ENCODE results near the gene MAP4.
"Not testable (repeated sequence)": the region's sequence is repeated elsewhere in the genome, so short reads cannot be mapped to it uniquely, and the experiment has no call there.

The MAP4 gene

GRCh38 chr3:47841786-47842349 lies 174.3 kb downstream of the MAP4 start:
- no peak for DNase-seq

GRCh38 chr3:47838503-47838902 lies 177.7 kb downstream of the MAP4 start:
- no peak for DNase-seq

DNA sequence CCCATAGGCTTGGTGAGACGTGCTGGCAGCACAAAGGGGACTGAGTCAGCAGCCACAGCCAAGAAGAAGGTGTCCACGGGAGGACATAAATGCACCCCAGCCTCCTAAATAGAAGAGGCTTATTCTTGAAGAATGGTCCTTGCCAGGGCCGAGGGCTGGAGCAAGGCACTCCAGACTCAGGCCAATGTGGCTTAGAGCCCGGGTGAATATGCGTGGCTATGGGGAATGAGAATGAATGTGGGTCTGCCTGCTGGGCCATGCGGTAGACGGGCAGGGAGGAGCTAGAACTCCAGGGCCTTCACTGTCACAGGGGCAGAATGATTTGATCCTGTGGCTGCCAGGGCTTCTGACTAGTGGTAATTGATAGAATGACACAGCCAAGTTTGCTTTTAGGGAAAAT lies 179.2 kb downstream of the MAP4 start:
- no peak for DNase-seq

DNA sequence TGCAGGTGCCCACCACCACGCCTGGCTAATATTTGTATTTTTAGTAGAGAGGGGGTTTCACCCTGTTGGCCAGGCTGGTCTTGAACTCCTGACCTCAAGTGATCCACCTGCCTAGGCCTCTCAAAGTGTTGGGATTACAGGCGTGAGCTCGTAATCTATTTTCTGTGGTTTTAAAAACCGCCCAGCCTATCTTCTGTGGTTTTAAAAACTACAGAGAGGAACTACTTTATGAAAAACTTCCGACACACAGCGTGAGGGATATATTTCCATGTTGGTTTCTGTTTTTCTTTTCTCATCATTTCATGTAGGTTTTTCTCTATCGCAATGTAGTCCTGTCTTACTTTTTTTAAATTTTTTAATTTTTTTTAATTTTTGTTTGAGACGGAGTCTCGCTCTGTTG lies 186.7 kb downstream of the MAP4 start:
- DNase-seq = not testable (repeated sequence)

- no peak for DNase-seq
Observed at GRCh38 chr3:47825590-47825989, 190.6 kb downstream of the MAP4 start.

- DNase-seq = peak; percentile 79 to 86
Observed at GRCh38 chr3:47824541-47825473, 191.4 kb downstream of the MAP4 start.

GRCh38 chr3:47817609-47818008 lies 198.6 kb downstream of the MAP4 start:
- DNase-seq = no peak

GRCh38 chr3:47813551-47814177 lies 202.6 kb downstream of the MAP4 start:
- DNase-seq = peak; percentile 18 to 57

- DNase-seq = no peak
Observed at GRCh38 chr3:47804577-47804976, 211.6 kb downstream of the MAP4 start.

- DNase-seq = no peak
Observed at GRCh38 chr3:47803480-47804025, 212.7 kb downstream of the MAP4 start.

DNA sequence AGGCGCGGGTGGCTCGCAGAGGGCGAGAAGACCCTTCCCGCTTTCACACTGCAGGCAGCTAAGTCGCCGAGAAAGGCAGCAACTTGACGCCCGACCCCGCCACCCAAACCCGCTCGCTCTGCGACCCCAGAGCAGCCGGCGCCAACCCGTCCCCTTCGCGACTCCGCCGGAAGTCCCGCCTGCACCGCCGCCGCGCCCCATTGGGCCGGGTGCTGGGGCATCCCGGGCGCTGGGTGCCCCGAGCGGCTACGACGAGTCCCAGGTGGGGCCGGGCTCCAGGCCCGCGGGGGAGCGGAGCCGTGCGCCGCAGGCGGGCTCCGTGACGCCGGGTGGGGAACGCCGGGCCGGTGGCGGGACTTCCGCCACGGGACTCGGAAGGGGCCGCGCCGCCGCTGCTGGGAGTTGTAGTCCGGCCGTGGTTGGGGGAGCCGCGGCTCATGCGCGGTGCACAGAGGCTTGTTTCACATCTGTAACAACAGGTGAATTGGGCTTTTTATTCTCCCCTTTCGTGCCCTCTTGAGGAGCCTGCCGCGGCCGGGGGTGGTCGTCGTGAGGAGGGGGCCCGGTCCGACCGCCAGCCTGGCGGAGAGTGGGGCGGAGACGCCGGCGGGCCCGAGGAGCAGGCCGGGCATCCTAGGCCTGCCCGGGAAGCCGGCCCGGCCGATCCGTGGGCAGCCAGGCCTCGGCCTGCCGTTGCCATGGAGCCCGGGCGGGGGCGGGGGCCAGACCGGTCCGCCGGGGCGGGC lies 213.3 kb downstream of the MAP4 start, which contains the start of gene DHX30:
TSS of gene DHX30 (plus strand) at position 405 of the 746 bp plus-strand sequence. CDS start 7,546 bp downstream, outside the sequence.
- DNase-seq = peak; percentile 86 to 94

Measured in inflammatory macrophage treated with lipopolysaccharide for 1 hour (primary cell).